ENCODE measurements around the gene USP43. TPM values are rescaled to one million over a fixed set of nuclear protein-coding genes. Genes with fewer than 3 reads are reported as not detected.

USP43 gene
- total RNA-seq, 1 experiment from 2014 or later, result 8.1 TPM

GRCh38 chr17:9769036-9769695 is 123.8 kb downstream of the USP43 start:
- Histone ChIP-seq H3K79me2 (ENCODE audit: low read length) (no peaks in the 10 kb centered on the region), H3K27me3 (ENCODE audit: low read length) (0 out of 2 replicates have a peak, but pooled peaks cover 5% of the 10 kb centered on the region), H3K9me2 (replicated peaks; ENCODE audit: low read length) (no peaks in the 10 kb centered on the region), H3F3A (ENCODE audit: low read length, unreplicated experiment) (no peaks in the 10 kb centered on the region), H3K4me2 (ENCODE audit: low read length) (no peak overlapping the region), H4K20me1 (ENCODE audit: low read length) (no peaks in the 10 kb centered on the region), H3K4me1 (ENCODE audit: insufficient read depth, low read length) (no peaks in the 10 kb centered on the region), H3K9ac (ENCODE audit: low read length) (no peak overlapping the region), H3K36me3 (ENCODE audit: low read depth, low read length) (no peaks in the 10 kb centered on the region), H3K4me3 (ENCODE audit: low read length) (no peak overlapping the region), H3K27ac (ENCODE audit: low read length) (no peak overlapping the region), H2AFZ (ENCODE audit: low read length) (no peak overlapping the region), H3K9me3 (ENCODE audit: low read length) (no peaks in the 10 kb centered on the region)
- DNase-seq (no peak), ATAC-seq (no peak)
- ChIA-PET CTCF (interaction anchor here (0.6 to 1.0 kb wide), 7 partner anchors 9 to 192 kb away, joined by 3 to 9 read pairs (median 3); no protein-coding TSS in a partner anchor), POLR2A (ENCODE audit: unreplicated experiment) (no interaction called here)
- no TSS peak for BruUV-seq (replicated peaks)
- intact Hi-C loops (cut with micrococcal nuclease), result no loop called here
- TF ChIP-seq, protein P1, sequence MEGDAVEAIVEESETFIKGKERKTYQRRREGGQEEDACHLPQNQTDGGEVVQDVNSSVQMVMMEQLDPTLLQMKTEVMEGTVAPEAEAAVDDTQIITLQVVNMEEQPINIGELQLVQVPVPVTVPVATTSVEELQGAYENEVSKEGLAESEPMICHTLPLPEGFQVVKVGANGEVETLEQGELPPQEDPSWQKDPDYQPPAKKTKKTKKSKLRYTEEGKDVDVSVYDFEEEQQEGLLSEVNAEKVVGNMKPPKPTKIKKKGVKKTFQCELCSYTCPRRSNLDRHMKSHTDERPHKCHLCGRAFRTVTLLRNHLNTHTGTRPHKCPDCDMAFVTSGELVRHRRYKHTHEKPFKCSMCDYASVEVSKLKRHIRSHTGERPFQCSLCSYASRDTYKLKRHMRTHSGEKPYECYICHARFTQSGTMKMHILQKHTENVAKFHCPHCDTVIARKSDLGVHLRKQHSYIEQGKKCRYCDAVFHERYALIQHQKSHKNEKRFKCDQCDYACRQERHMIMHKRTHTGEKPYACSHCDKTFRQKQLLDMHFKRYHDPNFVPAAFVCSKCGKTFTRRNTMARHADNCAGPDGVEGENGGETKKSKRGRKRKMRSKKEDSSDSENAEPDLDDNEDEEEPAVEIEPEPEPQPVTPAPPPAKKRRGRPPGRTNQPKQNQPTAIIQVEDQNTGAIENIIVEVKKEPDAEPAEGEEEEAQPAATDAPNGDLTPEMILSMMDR (conservative IDR thresholded peaks at IDR 0.05; ENCODE audit: low read depth, low read length), result no peak
- TF ChIP-seq EZH2 (IDR thresholded peaks at IDR 0.05; ENCODE audit: low read length, unreplicated experiment) (no peak), EZH2phosphoT487 (IDR thresholded peaks at IDR 0.05; ENCODE audit: borderline replicate concordance, low read length) (no peak)

DNA sequence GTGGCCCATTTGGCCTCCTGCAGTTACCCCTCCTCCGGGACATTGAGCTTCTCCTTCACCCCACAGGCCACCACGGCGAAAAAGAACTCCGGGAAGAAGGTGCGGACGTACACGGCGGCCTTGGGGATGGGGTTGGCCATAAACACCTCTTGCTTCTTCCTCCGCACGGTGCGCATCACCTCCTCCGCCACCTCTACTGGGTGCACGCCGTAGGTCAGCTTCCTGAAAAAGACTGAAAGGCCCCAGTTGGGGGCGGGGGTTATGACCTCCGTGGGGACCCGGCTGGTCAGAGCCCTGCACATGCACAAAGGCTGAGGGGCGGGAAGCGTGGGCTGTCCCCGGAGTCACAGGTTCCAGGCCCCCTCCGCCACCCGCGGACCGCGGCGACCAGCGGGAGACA is 126.1 kb downstream of the USP43 start:
- H3K9me3 ChIP-seq (ENCODE audit: low read length), result no peaks in the 10 kb centered on the region
- no TSS peak for BruUV-seq (replicated peaks)
- H3K9me2 ChIP-seq (replicated peaks; ENCODE audit: low read length), result no peaks in the 10 kb centered on the region
- ChIA-PET CTCF (no interaction called here), POLR2A (ENCODE audit: unreplicated experiment) (no interaction called here)
- intact Hi-C loops (cut with micrococcal nuclease), result no loop called here
- H3K27me3 ChIP-seq (ENCODE audit: low read length), result no peaks in the 10 kb centered on the region
- H3K79me2 ChIP-seq (ENCODE audit: low read length), result no peaks in the 10 kb centered on the region
- no peak overlapping the region for H3K4me2 ChIP-seq (ENCODE audit: low read length)
- H3K9ac ChIP-seq (ENCODE audit: low read length), result no peak overlapping the region
- no peaks in the 10 kb centered on the region for H3K36me3 ChIP-seq (ENCODE audit: low read depth, low read length)
- H3K4me3 ChIP-seq (ENCODE audit: low read length), result no peak overlapping the region
- DNase-seq (no peak), ATAC-seq (no peak)
- no peak overlapping the region for H3K27ac ChIP-seq (ENCODE audit: low read length)
- no peaks in the 10 kb centered on the region for H3F3A ChIP-seq (ENCODE audit: low read length, unreplicated experiment)
- TF ChIP-seq EZH2 (IDR thresholded peaks at IDR 0.05; ENCODE audit: low read length, unreplicated experiment) (no peak), EZH2phosphoT487 (IDR thresholded peaks at IDR 0.05; ENCODE audit: borderline replicate concordance, low read length) (no peak)
- TF ChIP-seq, protein P1 (conservative IDR thresholded peaks at IDR 0.05; ENCODE audit: low read depth, low read length), result no peak
- no peaks in the 10 kb centered on the region for H4K20me1 ChIP-seq (ENCODE audit: low read length)
- no peaks in the 10 kb centered on the region for H3K4me1 ChIP-seq (ENCODE audit: insufficient read depth, low read length)
- H2AFZ ChIP-seq (ENCODE audit: low read length), result no peak overlapping the region

GRCh38 chr17:9772658-9773057 is 127.3 kb downstream of the USP43 start:
- CTCF ChIA-PET, result no interaction called here
- ATAC-seq (no peak), DNase-seq (no peak)
- Histone ChIP-seq H3K27me3 (ENCODE audit: low read length) (peaks cover 7% of the 10 kb centered on the region; the same call in 1 of the 2 replicates), H3K4me1 (ENCODE audit: insufficient read depth, low read length) (no peaks in the 10 kb centered on the region), H3K36me3 (ENCODE audit: low read depth, low read length) (no peaks in the 10 kb centered on the region), H3F3A (ENCODE audit: low read length, unreplicated experiment) (no peaks in the 10 kb centered on the region), H3K27ac (ENCODE audit: low read length) (no peak overlapping the region), H3K9ac (ENCODE audit: low read length) (no peak overlapping the region), H3K9me3 (ENCODE audit: low read length) (no peaks in the 10 kb centered on the region), H3K79me2 (ENCODE audit: low read length) (no peaks in the 10 kb centered on the region), H3K9me2 (replicated peaks; ENCODE audit: low read length) (no peaks in the 10 kb centered on the region), H3K4me3 (ENCODE audit: low read length) (no peak overlapping the region), H2AFZ (ENCODE audit: low read length) (no peak overlapping the region), H3K4me2 (ENCODE audit: low read length) (no peak overlapping the region), H4K20me1 (ENCODE audit: low read length) (no peaks in the 10 kb centered on the region)
- POLR2A ChIA-PET (ENCODE audit: unreplicated experiment), result no interaction called here
- TF ChIP-seq, protein P1 (conservative IDR thresholded peaks at IDR 0.05; ENCODE audit: low read depth, low read length), result no peak
- intact Hi-C loops (cut with micrococcal nuclease), result no loop called here
- BruUV-seq (replicated peaks), result no TSS peak

Measured in PC-3 (cell line).